WTC11 (cell line): ENCODE data around the gene ZNF480. TPM values are rescaled to one million over a fixed set of nuclear protein-coding genes. Genes with fewer than 3 reads are reported as not detected.

Experiments used
- ATAC-seq: fragments of 200-7000 bp; cut with Tn5 transposase; 2 replicates; pipeline ENCODE4 v1.10.0; 2021; ENCODE audit warnings: mild to moderate bottlenecking, moderate library complexity
- CTCF ChIA-PET: fragments of 300-600 bp; sonication (Branson Sonifier 250); formaldehyde crosslinking; loops from one replicate; lab custom pipeline; 2021; ENCODE audit warnings: antibody characterized with exemption; lab: Charles Lee
- POLR2A ChIA-PET: fragments of 350-600 bp; sonication (Branson Sonifier 250); formaldehyde crosslinking; loops from one replicate; lab custom pipeline; 2021; ENCODE audit warnings: antibody characterized with exemption; lab: Charles Lee
- DNase-seq: peaks from one replicate; pipeline ENCODE4 v3.0.0; 2021; ENCODE audit warnings: low spot score
- H3K27ac Mint-ChIP-seq: 2 replicates; pipeline ENCODE4 v1.8.0; 2021; ENCODE audit warnings: mixed read lengths
- H3K27me3 Mint-ChIP-seq: 2 replicates; pipeline ENCODE4 v1.8.0; 2021; ENCODE audit warnings: low read depth, mild to moderate bottlenecking, moderate library complexity, mixed read lengths
- H3K36me3 Mint-ChIP-seq: 2 replicates; pipeline ENCODE4 v1.8.0; 2021; ENCODE audit warnings: mixed read lengths
- H3K4me1 Mint-ChIP-seq: 2 replicates; pipeline ENCODE4 v1.8.0; 2022; ENCODE audit warnings: mixed read lengths
- H3K4me3 Mint-ChIP-seq: 2 replicates; pipeline ENCODE4 v1.8.0; 2021; ENCODE audit warnings: mild to moderate bottlenecking, moderate library complexity, mixed read lengths
- H3K9me3 Mint-ChIP-seq: 2 replicates; pipeline ENCODE4 v1.8.0; 2021; ENCODE audit warnings: mixed read lengths
- CBFB ChIP-seq: sonication (generic); formaldehyde crosslinking; IDR thresholded peaks from 2 replicates; pipeline ENCODE4 v1.8.1; 2022; ENCODE audit warnings: mild to moderate bottlenecking, low read depth, missing genetic modification reagents
- FOXP1 ChIP-seq: sonication (generic); formaldehyde crosslinking; IDR thresholded peaks from 2 replicates; pipeline ENCODE4 v1.8.0; 2022; ENCODE audit warnings: missing genetic modification reagents, mild to moderate bottlenecking, moderate library complexity, borderline replicate concordance
- GABPB1 ChIP-seq: sonication (generic); formaldehyde crosslinking; IDR thresholded peaks from 2 replicates; pipeline ENCODE4 v1.8.1; 2023; ENCODE audit warnings: mild to moderate bottlenecking, missing genetic modification reagents
- IRF2 ChIP-seq: sonication (generic); formaldehyde crosslinking; IDR thresholded peaks from 2 replicates; pipeline ENCODE4 v1.8.0; 2022; ENCODE audit warnings: low read depth, missing genetic modification reagents, borderline replicate concordance
- NFATC4 ChIP-seq: fragments of 250-450 bp; sonication (Bioruptor Pico); IDR thresholded peaks from 2 replicates; pipeline ENCODE4 v1.9.0; 2021; ENCODE audit warnings: mild to moderate bottlenecking
- NFE2L1 ChIP-seq: sonication (generic); formaldehyde crosslinking; IDR thresholded peaks from 2 replicates; pipeline ENCODE4 v1.8.1; 2023; ENCODE audit warnings: missing genetic modification reagents
- NFYB ChIP-seq: sonication (generic); formaldehyde crosslinking; conservative IDR thresholded peaks from 2 replicates; pipeline ENCODE4 v1.8.0; 2022; ENCODE audit warnings: low read depth, missing genetic modification reagents
- TCF7 ChIP-seq: sonication (generic); formaldehyde crosslinking; IDR thresholded peaks from 2 replicates; pipeline ENCODE4 v1.8.0; 2022; ENCODE audit warnings: mild to moderate bottlenecking, low read depth, missing genetic modification reagents, moderate library complexity
- ZNF138 ChIP-seq: sonication (generic); formaldehyde crosslinking; conservative IDR thresholded peaks from 2 replicates; pipeline ENCODE4 v1.8.1; 2022; ENCODE audit warnings: mild to moderate bottlenecking, moderate library complexity, missing genetic modification reagents
- ZNF671 ChIP-seq: fragments of 250-450 bp; sonication (Bioruptor Pico); IDR thresholded peaks from 2 replicates; pipeline ENCODE4 v1.8.0; 2021; ENCODE audit warnings: mild to moderate bottlenecking
- total RNA-seq: library from RNA; stranded (reverse); gene quantifications from 3 replicates; pipeline ENCODE4 v1.2.3, GENCODE V29; 2021
- TF ChIP-seq, protein P1 (sequence below): sonication (generic); formaldehyde crosslinking; IDR thresholded peaks from 2 replicates; pipeline ENCODE4 v1.8.1; 2023; ENCODE audit warnings: mild to moderate bottlenecking, missing genetic modification reagents, moderate library complexity
- TF ChIP-seq, protein P2 (sequence below): sonication (generic); formaldehyde crosslinking; IDR thresholded peaks from 2 replicates; pipeline ENCODE4 v1.8.1; 2023; ENCODE audit warnings: mild to moderate bottlenecking, missing genetic modification reagents, moderate library complexity
- TF ChIP-seq, protein P3 (sequence below): sonication (generic); formaldehyde crosslinking; IDR thresholded peaks from 2 replicates; pipeline ENCODE4 v1.8.1; 2023; ENCODE audit warnings: mild to moderate bottlenecking, missing genetic modification reagents
- TF ChIP-seq, protein P4 (sequence below): fragments of 250-450 bp; sonication (Bioruptor Pico); IDR thresholded peaks from 2 replicates; pipeline ENCODE4 v1.9.0; 2021; ENCODE audit warnings: moderate library complexity, mild to moderate bottlenecking, inconsistent platforms, borderline replicate concordance
- TF ChIP-seq, protein P5 (sequence below): sonication (generic); formaldehyde crosslinking; conservative IDR thresholded peaks from 2 replicates; pipeline ENCODE4 v1.8.1; 2022; ENCODE audit warnings: mild to moderate bottlenecking, missing genetic modification reagents
- TF ChIP-seq, protein P6 (sequence below): fragments of 250-450 bp; sonication (Bioruptor Pico); conservative IDR thresholded peaks from 2 replicates; pipeline ENCODE4 v1.9.0; 2021; ENCODE audit warnings: mild to moderate bottlenecking
- TF ChIP-seq, protein P7 (sequence below): sonication (generic); formaldehyde crosslinking; IDR thresholded peaks from 2 replicates; pipeline ENCODE4 v1.8.1; 2023; ENCODE audit warnings: mild to moderate bottlenecking, missing genetic modification reagents
- TF ChIP-seq, protein P8 (sequence below): fragments of 250-450 bp; sonication (Bioruptor Pico); IDR thresholded peaks from 2 replicates; pipeline ENCODE4 v2.1.2; 2022; ENCODE audit warnings: mild to moderate bottlenecking, moderate library complexity
- TF ChIP-seq, protein P9 (sequence below): fragments of 200-600 bp; IDR thresholded peaks from 2 replicates; pipeline ENCODE4 v1.8.0; 2022; ENCODE audit warnings: antibody characterized with exemption
- TF ChIP-seq, protein P10 (sequence below): sonication (generic); formaldehyde crosslinking; IDR thresholded peaks from 2 replicates; pipeline ENCODE4 v1.8.1; 2022; ENCODE audit warnings: mild to moderate bottlenecking, missing genetic modification reagents, moderate library complexity, borderline replicate concordance

The ZNF480 gene
- total RNA-seq, 1 experiment from 2014 or later = 36.0 TPM

DNA sequence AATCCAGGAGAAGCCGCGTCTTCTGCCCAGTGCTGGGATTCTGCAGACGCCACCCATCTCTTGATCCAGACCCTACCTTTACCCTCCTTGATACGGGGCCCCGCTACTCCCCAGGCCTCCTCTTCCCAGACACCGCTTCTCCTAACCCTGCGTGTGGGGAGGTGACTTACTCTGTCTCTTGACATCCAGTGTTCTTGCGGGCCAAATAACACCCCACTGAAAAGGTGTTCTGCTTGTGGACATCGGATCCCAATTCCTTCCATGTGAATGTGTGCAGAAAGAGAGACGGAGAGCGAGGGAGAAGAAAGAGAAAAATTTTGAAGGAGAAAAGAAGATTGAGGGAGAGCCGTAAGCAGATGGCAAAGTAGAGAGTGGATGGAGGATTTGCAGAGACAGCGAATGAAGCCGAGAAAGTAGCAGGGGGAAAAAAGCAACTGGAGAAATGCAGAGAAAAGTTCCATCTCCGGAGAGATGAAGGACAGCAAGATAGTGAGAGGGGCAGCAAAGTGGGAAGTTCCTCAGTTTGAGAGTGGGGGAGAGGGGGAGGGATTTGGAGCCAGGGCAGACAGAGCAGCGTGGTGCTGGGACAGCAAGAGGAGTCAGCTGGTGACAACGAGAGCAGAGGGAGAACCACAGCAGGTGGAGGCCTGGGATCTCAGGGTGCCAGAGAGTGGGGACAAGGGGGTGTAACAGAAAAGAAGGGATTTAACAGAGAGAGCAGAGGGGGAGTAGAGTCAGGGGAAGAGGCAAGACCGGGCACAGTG lies 814 bp downstream of the ZNF480 start:
- CTCF ChIA-PET = no interaction called here
- Mint-ChIP-seq H3K4me3 (peak overlapping the region; percentile 89), H3K9me3 (peaks cover 9% of the 10 kb centered on the region)

DNA sequence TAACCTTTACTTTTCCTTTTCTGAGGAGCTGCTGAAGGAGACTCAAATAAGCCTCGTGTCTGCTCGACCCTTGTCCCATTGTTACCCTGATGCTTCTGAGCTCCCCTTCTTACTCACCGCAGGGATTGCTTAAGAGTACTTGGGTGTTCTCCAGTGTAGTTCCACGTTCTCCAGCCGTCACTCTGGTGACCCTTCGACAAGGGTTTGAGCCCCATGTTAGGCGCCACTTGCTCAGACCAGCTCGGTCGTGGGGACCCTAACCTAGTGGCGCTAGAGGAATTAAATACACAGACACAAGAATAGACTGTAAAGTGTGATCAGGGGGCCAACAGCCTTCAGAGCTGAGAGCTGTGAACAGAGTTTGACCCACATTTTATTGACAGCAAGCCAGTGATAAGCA lies 10.3 kb downstream of the ZNF480 start:
- TF ChIP-seq CBFB (CRISPR knock-in tag) (no peak), NFE2L1 (CRISPR knock-in tag) (no peak), GABPB1 (CRISPR knock-in tag) (no peak), FOXP1 (CRISPR knock-in tag) (no peak)
- TF ChIP-seq, protein P1, sequence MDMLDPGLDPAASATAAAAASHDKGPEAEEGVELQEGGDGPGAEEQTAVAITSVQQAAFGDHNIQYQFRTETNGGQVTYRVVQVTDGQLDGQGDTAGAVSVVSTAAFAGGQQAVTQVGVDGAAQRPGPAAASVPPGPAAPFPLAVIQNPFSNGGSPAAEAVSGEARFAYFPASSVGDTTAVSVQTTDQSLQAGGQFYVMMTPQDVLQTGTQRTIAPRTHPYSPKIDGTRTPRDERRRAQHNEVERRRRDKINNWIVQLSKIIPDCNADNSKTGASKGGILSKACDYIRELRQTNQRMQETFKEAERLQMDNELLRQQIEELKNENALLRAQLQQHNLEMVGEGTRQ (CRISPR knock-in tag) = no peak
- TF ChIP-seq, protein P2, sequence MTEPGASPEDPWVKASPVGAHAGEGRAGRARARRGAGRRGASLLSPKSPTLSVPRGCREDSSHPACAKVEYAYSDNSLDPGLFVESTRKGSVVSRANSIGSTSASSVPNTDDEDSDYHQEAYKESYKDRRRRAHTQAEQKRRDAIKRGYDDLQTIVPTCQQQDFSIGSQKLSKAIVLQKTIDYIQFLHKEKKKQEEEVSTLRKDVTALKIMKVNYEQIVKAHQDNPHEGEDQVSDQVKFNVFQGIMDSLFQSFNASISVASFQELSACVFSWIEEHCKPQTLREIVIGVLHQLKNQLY (CRISPR knock-in tag) = no peak
- TF ChIP-seq, protein P3, sequence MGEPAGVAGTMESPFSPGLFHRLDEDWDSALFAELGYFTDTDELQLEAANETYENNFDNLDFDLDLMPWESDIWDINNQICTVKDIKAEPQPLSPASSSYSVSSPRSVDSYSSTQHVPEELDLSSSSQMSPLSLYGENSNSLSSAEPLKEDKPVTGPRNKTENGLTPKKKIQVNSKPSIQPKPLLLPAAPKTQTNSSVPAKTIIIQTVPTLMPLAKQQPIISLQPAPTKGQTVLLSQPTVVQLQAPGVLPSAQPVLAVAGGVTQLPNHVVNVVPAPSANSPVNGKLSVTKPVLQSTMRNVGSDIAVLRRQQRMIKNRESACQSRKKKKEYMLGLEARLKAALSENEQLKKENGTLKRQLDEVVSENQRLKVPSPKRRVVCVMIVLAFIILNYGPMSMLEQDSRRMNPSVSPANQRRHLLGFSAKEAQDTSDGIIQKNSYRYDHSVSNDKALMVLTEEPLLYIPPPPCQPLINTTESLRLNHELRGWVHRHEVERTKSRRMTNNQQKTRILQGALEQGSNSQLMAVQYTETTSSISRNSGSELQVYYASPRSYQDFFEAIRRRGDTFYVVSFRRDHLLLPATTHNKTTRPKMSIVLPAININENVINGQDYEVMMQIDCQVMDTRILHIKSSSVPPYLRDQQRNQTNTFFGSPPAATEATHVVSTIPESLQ (CRISPR knock-in tag) = no peak
- TF ChIP-seq, protein P4, sequence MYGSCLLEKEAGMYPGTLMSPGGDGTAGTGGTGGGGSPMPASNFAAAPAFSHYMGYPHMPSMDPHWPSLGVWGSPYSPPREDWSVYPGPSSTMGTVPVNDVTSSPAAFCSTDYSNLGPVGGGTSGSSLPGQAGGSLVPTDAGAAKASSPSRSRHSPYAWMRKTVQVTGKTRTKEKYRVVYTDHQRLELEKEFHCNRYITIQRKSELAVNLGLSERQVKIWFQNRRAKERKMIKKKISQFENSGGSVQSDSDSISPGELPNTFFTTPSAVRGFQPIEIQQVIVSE (CRISPR knock-in tag) = no peak
- TF ChIP-seq, protein P5, sequence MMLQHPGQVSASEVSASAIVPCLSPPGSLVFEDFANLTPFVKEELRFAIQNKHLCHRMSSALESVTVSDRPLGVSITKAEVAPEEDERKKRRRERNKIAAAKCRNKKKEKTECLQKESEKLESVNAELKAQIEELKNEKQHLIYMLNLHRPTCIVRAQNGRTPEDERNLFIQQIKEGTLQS (CRISPR knock-in tag) = no peak
- TF ChIP-seq, protein P6, sequence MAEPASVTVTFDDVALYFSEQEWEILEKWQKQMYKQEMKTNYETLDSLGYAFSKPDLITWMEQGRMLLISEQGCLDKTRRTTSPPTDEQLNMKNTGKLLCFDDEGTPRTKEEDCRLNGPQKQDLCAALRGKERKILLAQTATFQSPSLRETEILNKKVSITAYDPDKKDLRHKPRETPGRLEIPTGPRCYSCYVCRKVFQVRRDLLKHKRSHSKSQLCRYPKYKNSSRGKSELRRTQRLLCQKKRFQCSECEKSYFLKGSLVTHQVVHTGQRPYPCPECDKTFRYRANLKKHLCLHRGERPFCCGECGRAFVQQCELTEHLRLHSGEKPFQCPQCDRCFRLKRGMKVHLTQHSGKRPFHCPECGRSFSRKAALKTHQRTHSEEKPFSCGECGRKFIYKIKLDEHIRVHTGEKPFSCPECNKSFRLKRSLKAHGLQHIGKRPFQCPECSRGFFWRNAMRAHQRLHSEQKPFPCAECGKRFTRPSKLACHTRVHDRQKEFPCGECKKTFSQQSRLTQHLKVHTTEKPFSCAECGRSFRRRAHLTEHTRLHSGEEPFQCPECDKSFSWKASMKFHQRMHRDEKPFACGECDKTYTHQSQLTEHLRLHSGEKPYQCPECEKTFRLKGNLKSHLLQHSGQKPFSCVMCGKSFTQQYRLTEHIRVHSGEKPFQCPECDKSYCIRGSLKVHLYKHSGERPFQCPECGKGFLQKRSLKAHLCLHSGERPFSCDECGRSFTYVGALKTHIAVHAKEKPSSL = no peak
- TF ChIP-seq, protein P7, sequence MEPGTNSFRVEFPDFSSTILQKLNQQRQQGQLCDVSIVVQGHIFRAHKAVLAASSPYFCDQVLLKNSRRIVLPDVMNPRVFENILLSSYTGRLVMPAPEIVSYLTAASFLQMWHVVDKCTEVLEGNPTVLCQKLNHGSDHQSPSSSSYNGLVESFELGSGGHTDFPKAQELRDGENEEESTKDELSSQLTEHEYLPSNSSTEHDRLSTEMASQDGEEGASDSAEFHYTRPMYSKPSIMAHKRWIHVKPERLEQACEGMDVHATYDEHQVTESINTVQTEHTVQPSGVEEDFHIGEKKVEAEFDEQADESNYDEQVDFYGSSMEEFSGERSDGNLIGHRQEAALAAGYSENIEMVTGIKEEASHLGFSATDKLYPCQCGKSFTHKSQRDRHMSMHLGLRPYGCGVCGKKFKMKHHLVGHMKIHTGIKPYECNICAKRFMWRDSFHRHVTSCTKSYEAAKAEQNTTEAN = no peak
- Mint-ChIP-seq H3K4me3 (no peak overlapping the region), H3K9me3 (peaks cover 81% of the 10 kb centered on the region), H3K27ac (no peak overlapping the region), H3K27me3 (peaks cover 9% of the 10 kb centered on the region), H3K36me3 (peaks cover 93% of the 10 kb centered on the region), H3K4me1 (no peaks in the 10 kb centered on the region)
- POLR2A ChIA-PET = no interaction called here
- DNase-seq (peak; percentile 35), ATAC-seq (no peak)
- CTCF ChIA-PET = no interaction called here

More for the DNA sequence above, 814 bp downstream of the ZNF480 start:
- H3K27ac Mint-ChIP-seq = peak overlapping the region; percentile 63; the same call in 1 of the 2 replicates
- peak; percentile 9; the same call in 1 of the 2 replicates for ATAC-seq
- H3K27me3 Mint-ChIP-seq = no peaks in the 10 kb centered on the region
- peaks cover 40% of the 10 kb centered on the region for H3K36me3 Mint-ChIP-seq
- POLR2A ChIA-PET = no interaction called here
- peaks cover 16% of the 10 kb centered on the region for H3K4me1 Mint-ChIP-seq
- no peak for TF ChIP-seq ZNF138 (CRISPR knock-in tag)
- TF ChIP-seq, protein P8, sequence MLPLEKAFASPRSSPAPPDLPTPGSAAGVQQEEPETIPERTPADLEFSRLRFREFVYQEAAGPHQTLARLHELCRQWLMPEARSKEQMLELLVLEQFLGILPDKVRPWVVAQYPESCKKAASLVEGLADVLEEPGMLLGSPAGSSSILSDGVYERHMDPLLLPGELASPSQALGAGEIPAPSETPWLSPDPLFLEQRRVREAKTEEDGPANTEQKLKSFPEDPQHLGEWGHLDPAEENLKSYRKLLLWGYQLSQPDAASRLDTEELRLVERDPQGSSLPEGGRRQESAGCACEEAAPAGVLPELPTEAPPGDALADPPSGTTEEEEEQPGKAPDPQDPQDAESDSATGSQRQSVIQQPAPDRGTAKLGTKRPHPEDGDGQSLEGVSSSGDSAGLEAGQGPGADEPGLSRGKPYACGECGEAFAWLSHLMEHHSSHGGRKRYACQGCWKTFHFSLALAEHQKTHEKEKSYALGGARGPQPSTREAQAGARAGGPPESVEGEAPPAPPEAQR (CRISPR knock-in tag) = no peak
- no peak for TF ChIP-seq NFE2L1 (CRISPR knock-in tag)
- no peak for TF ChIP-seq FOXP1 (CRISPR knock-in tag)
- TF ChIP-seq, protein P9, sequence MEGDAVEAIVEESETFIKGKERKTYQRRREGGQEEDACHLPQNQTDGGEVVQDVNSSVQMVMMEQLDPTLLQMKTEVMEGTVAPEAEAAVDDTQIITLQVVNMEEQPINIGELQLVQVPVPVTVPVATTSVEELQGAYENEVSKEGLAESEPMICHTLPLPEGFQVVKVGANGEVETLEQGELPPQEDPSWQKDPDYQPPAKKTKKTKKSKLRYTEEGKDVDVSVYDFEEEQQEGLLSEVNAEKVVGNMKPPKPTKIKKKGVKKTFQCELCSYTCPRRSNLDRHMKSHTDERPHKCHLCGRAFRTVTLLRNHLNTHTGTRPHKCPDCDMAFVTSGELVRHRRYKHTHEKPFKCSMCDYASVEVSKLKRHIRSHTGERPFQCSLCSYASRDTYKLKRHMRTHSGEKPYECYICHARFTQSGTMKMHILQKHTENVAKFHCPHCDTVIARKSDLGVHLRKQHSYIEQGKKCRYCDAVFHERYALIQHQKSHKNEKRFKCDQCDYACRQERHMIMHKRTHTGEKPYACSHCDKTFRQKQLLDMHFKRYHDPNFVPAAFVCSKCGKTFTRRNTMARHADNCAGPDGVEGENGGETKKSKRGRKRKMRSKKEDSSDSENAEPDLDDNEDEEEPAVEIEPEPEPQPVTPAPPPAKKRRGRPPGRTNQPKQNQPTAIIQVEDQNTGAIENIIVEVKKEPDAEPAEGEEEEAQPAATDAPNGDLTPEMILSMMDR = no peak
- no peak for TF ChIP-seq NFATC4
- no peak for TF ChIP-seq NFYB (CRISPR knock-in tag)
- TF ChIP-seq, protein P10, sequence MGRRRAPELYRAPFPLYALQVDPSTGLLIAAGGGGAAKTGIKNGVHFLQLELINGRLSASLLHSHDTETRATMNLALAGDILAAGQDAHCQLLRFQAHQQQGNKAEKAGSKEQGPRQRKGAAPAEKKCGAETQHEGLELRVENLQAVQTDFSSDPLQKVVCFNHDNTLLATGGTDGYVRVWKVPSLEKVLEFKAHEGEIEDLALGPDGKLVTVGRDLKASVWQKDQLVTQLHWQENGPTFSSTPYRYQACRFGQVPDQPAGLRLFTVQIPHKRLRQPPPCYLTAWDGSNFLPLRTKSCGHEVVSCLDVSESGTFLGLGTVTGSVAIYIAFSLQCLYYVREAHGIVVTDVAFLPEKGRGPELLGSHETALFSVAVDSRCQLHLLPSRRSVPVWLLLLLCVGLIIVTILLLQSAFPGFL = no peak
- TF ChIP-seq TCF7 (CRISPR knock-in tag) = no peak
- no peak for TF ChIP-seq IRF2
- no peak for TF ChIP-seq ZNF671 (CRISPR knock-in tag)
- TF ChIP-seq, protein P5 (CRISPR knock-in tag) = no peak
- DNase-seq = no peak
